HepG2 (cell line): ENCODE measurements around the gene LSS. TPM values are rescaled to one million over a fixed set of nuclear protein-coding genes. Genes with fewer than 3 reads are reported as not detected.

Experiments used
- ATAC-seq: fragments of 200-7000 bp; cut with Tn5 transposase; 3 replicates; pipeline ENCODE4 v1.9.1; 2020; ENCODE audit warnings: mild to moderate bottlenecking, moderate library complexity
- BruUV-seq: library from RNA; stranded (reverse); fragments of 400-500 nt; replicated peaks from 2 replicates; lab custom pipeline; 2021; lab: Mats Ljungman, UMichigan
- CTCF ChIA-PET: fragments of 300-600 bp; formaldehyde crosslinking; extraction: SDS; loops from one replicate; lab custom pipeline; 2021; ENCODE audit warnings: low total read pairs, inconsistent platforms, low intra/inter-chr PET ratio; lab: Yijun Ruan, JAX
- POLR2A ChIA-PET: fragments of 350-600 bp; sonication (Branson Sonifier 250); formaldehyde crosslinking; loops from one replicate; lab custom pipeline; 2020; ENCODE audit warnings: antibody characterized with exemption, inconsistent platforms; lab: Yijun Ruan, JAX
- DNase-seq: peaks from one replicate; pipeline ENCODE4 v3.0.0-alpha.2; 2015; ENCODE audit warnings: low spot score
- FAIRE-seq: peaks from 3 replicates; lab custom pipeline; 2011; peaks lifted over from hg19 to GRCh38; lab: Jason Lieb, UNC
- H2AFZ ChIP-seq: one replicate; pipeline ENCODE4 v1.6.1; 2011; ENCODE audit warnings: low read length, inconsistent platforms
- H3K27ac ChIP-seq: fragments of 300-600 bp; 3 replicates; pipeline ENCODE4 v1.8.0; 2011; ENCODE audit warnings: mixed run types, mild to moderate bottlenecking, mixed read lengths, low read length, inconsistent platforms; ENCODE audit not compliant: insufficient read depth; ENCODE audit errors: extremely low read length
- H3K27me3 ChIP-seq, 2 experiments: fragments of 200-600 bp in 1 of 2; 2 replicates in 1 of 2; 3 replicates in 1 of 2; pipeline versions ENCODE4 v1.6.0 to v1.8.0; 2011; ENCODE audit warnings: low read length in 2 of 2, mild to moderate bottlenecking in 2 of 2, moderate library complexity in 2 of 2, inconsistent platforms in 1 of 2; ENCODE audit not compliant: insufficient read depth in 2 of 2, control insufficient read depth in 1 of 2
- H3K36me3 ChIP-seq, 2 experiments: fragments of 200-600 bp in 1 of 2; replicated peaks in 1 of 2; 2 replicates in 1 of 2; 3 replicates in 1 of 2; pipeline versions ENCODE4 v1.5.1 to v1.8.0; 2011; ENCODE audit warnings: low read length in 2 of 2, inconsistent platforms in 1 of 2; ENCODE audit not compliant: insufficient read depth in 2 of 2, control insufficient read depth in 1 of 2
- H3K4me1 ChIP-seq: 2 replicates; pipeline ENCODE4 v1.5.1; 2012; ENCODE audit warnings: low read length, inconsistent platforms; ENCODE audit not compliant: insufficient read depth
- H3K4me2 ChIP-seq: 2 replicates; pipeline ENCODE4 v1.6.0; 2011; ENCODE audit warnings: low read depth, low read length, inconsistent platforms
- H3K4me3 ChIP-seq, 3 experiments: fragments of 200-600 bp in 1 of 3; sonication (generic), shearing (Covaris generic) in 1 of 3; replicated peaks in 1 of 3; 2 replicates each; pipeline ENCODE4 v1.5.1; 2011 to 2016; ENCODE audit warnings: low read length in 3 of 3, inconsistent platforms in 2 of 3, low read depth in 2 of 3, mild to moderate bottlenecking in 2 of 3, control low read depth in 1 of 3, mixed read lengths in 1 of 3; ENCODE audit not compliant: insufficient read depth in 1 of 3
- H3K79me2 ChIP-seq: one replicate; pipeline ENCODE4 v1.6.1; 2011; ENCODE audit warnings: low read length, inconsistent platforms; ENCODE audit not compliant: insufficient read depth
- H3K9ac ChIP-seq: 2 replicates; pipeline ENCODE4 v1.6.0; 2011; ENCODE audit warnings: mild to moderate bottlenecking, low read depth, low read length, inconsistent platforms; ENCODE audit not compliant: insufficient read depth
- H3K9me3 ChIP-seq: 2 replicates; pipeline ENCODE4 v1.5.1; 2012; ENCODE audit warnings: mild to moderate bottlenecking, low read length
- H4K20me1 ChIP-seq: 2 replicates; pipeline ENCODE4 v1.6.0; 2011; ENCODE audit warnings: inconsistent platforms, mild to moderate bottlenecking, low read length, moderate library complexity; ENCODE audit not compliant: insufficient read depth
- HNF1A ChIP-seq, 2 experiments: sonication (generic) in 1 of 2; formaldehyde crosslinking in 1 of 2; IDR thresholded peaks; 2 replicates each; pipeline versions ENCODE4 v1.4.0 to v1.6.1; 2016 to 2020; ENCODE audit warnings: borderline replicate concordance in 1 of 2, low read depth in 1 of 2, mild to moderate bottlenecking in 1 of 2, missing genetic modification reagents in 1 of 2
- MED8 ChIP-seq: sonication (generic); formaldehyde crosslinking; IDR thresholded peaks from 2 replicates; pipeline ENCODE4 v1.8.1; 2023; ENCODE audit warnings: mild to moderate bottlenecking, missing genetic modification reagents; ENCODE audit not compliant: insufficient replicate concordance
- RARG ChIP-seq: sonication (generic); formaldehyde crosslinking; IDR thresholded peaks from 2 replicates; pipeline ENCODE4 v1.4.0; 2020; ENCODE audit warnings: low read depth, mild to moderate bottlenecking, missing genetic modification reagents
- RELA ChIP-seq: sonication (generic); formaldehyde crosslinking; IDR thresholded peaks from 2 replicates; pipeline ENCODE4 v1.4.0; 2020; ENCODE audit warnings: missing genetic modification reagents
- SAFB2 ChIP-seq: sonication (generic); formaldehyde crosslinking; IDR thresholded peaks from 2 replicates; pipeline ENCODE4 v1.5.1; 2020; ENCODE audit warnings: missing genetic modification reagents, low read depth, mild to moderate bottlenecking, borderline replicate concordance
- SIX4 ChIP-seq: sonication (generic); formaldehyde crosslinking; IDR thresholded peaks from 2 replicates; pipeline ENCODE4 v1.4.0; 2020; ENCODE audit warnings: missing genetic modification reagents
- SOX5 ChIP-seq: IDR thresholded peaks from 2 replicates; pipeline ENCODE4 v1.6.1; 2016; ENCODE audit warnings: borderline replicate concordance
- YEATS4 ChIP-seq: sonication (generic); formaldehyde crosslinking; IDR thresholded peaks from 2 replicates; pipeline ENCODE4 v1.4.0; 2020; ENCODE audit warnings: missing genetic modification reagents, borderline replicate concordance
- ZHX2 ChIP-seq, 2 experiments: sonication (generic) in 1 of 2; formaldehyde crosslinking in 1 of 2; IDR thresholded peaks; 2 replicates each; pipeline versions ENCODE4 v1.6.1 to v1.9.0; 2014 to 2022; ENCODE audit warnings: antibody characterized with exemption in 1 of 2, borderline replicate concordance in 1 of 2, inconsistent platforms in 1 of 2, low read depth in 1 of 2, missing genetic modification reagents in 1 of 2
- ZMAT3 ChIP-seq: sonication (generic); formaldehyde crosslinking; conservative IDR thresholded peaks from 2 replicates; pipeline ENCODE4 v1.7.0; 2021; ENCODE audit warnings: missing genetic modification reagents
- ZNF546 ChIP-seq: sonication (generic); formaldehyde crosslinking; conservative IDR thresholded peaks from 2 replicates; pipeline ENCODE4 v1.8.1; 2023; ENCODE audit warnings: mild to moderate bottlenecking, missing genetic modification reagents
- ZNF678 ChIP-seq: sonication (generic); formaldehyde crosslinking; IDR thresholded peaks from 2 replicates; pipeline ENCODE4 v1.4.0; 2020; ENCODE audit warnings: mild to moderate bottlenecking, missing genetic modification reagents
- ZNF839 ChIP-seq: sonication (generic); formaldehyde crosslinking; IDR thresholded peaks from 2 replicates; pipeline ENCODE4 v1.4.0; 2020; ENCODE audit warnings: missing genetic modification reagents, mild to moderate bottlenecking, borderline replicate concordance
- WGBS: methylation state at CpG from one replicate; pipeline ENCODE4 v1.1.6; 2017; ENCODE audit warnings: low lambda C conversion rate; 5-methylcytosine and 5-hydroxymethylcytosine counted together
- in situ Hi-C: cut with HindIII; loops from 2 replicates; pipeline ENCODE4 v1.10.0; 2017; ENCODE audit warnings: low pct_unique_long_range_greater_than_20kb; ENCODE audit not compliant: extremely low pct_ligation_motif_present
- intact Hi-C: fragments of 100-400 bp; cut with micrococcal nuclease; formaldehyde crosslinking; loops from one replicate; pipeline ENCODE4 v1.10.0; 2022; ENCODE audit not compliant: unreplicated experiment
- polyA plus RNA-seq, 8 experiments: library from polyadenylated mRNA; depleted of rRNA in 3 of 8; stranded (reverse) in 7 of 8; unstranded in 1 of 8; fragments of >200 nt; fragmentation: Illumina TruSeq in 4 of 8; extraction: Trizol in 4 of 8; gene quantifications; 2 replicates each; pipeline versions ENCODE4 v1.2.1 to v1.2.3, GENCODE V29; 2011 to 2016; ENCODE audit warnings: low read depth in 4 of 8, missing spikeins in 1 of 8, mixed read lengths in 1 of 8; ENCODE audit not compliant: insufficient read depth in 1 of 8
- total RNA-seq, 5 experiments: library from RNA; depleted of rRNA; stranded (reverse); fragments of >200 nt; fragmentation: Illumina TruSeq; extraction: Trizol; gene quantifications; 2 replicates each; pipeline ENCODE4 v1.2.3, GENCODE V29; 2016; ENCODE audit warnings: low read depth in 1 of 5

LSS gene
- total and polyA plus RNA-seq, 2 of the 13 experiments (the other 11 are each of a cell fraction or from before 2014, with no cell fraction given), result 72.6 to 113 TPM

GRCh38 chr21:46248827-46249226 is 20.3 kb upstream of the LSS start (continued):
- no peak for TF ChIP-seq SIX4 (CRISPR knock-in tag)
- no peak for TF ChIP-seq ZNF839 (CRISPR knock-in tag)
- no peak for TF ChIP-seq HNF1A (IDR thresholded peaks at IDR 0.05; ENCODE audit: low read depth)
- no peak for TF ChIP-seq HNF1A (CRISPR knock-in tag; IDR thresholded peaks at IDR 0.05; ENCODE audit: borderline replicate concordance)
- TF ChIP-seq RELA (CRISPR knock-in tag), result no peak
- no peak for TF ChIP-seq RARG
- no peak for TF ChIP-seq YEATS4 (CRISPR knock-in tag)
- TF ChIP-seq SAFB2 (CRISPR knock-in tag), result no peak

GRCh38 chr21:46248422-46248782 is 19.8 kb upstream of the LSS start:
- no TSS peak for BruUV-seq
- no peak for FAIRE-seq

More at GRCh38 chr21:46248422-46248782, 19.8 kb upstream of the LSS start:
- no peaks in the 10 kb centered on the region for H3K79me2 ChIP-seq
- no peak overlapping the region for H3K4me2 ChIP-seq
- intact Hi-C loops, result no loop called here
- H2AFZ ChIP-seq, result no peak overlapping the region
- H3K4me3 ChIP-seq, result no peak overlapping the region
- no peaks in the 10 kb centered on the region for H3K9me3 ChIP-seq
- H3K36me3 ChIP-seq, result peaks cover 43 to 85% of the 10 kb centered on the region in 2 experiments
- no peak for ATAC-seq
- H4K20me1 ChIP-seq, result no peaks in the 10 kb centered on the region; the same call in 1 of the 2 replicates
- in situ Hi-C loops, result no loop called here
- no peak for TF ChIP-seq ZNF678
- no peak for TF ChIP-seq ZHX2 (IDR thresholded peaks at IDR 0.05; ENCODE audit: low read depth)
- no peak for TF ChIP-seq ZHX2 (CRISPR knock-in tag; IDR thresholded peaks at IDR 0.05; ENCODE audit: borderline replicate concordance)
- no peak for TF ChIP-seq MED8 (CRISPR knock-in tag)
- TF ChIP-seq ZNF546, result no peak
- TF ChIP-seq SOX5 (CRISPR knock-in tag), result no peak
- TF ChIP-seq ZMAT3, result no peak
- peaks cover 11% of the 10 kb centered on the region for H3K4me1 ChIP-seq
- no peak for DNase-seq
- no peak overlapping the region for H3K27ac ChIP-seq
- no peak overlapping the region for H3K9ac ChIP-seq
- no peaks in the 10 kb centered on the region for H3K27me3 ChIP-seq
- WGBS, result 98% methylated on average over 1 of the region's 1 CpG
- ChIA-PET CTCF (no interaction called here), POLR2A (no interaction called here)
